PC-9 (cell line): ENCODE results near the gene PARN.
"Not testable (repeated sequence)": the region's sequence is repeated elsewhere in the genome, so short reads cannot be mapped to it uniquely, and the experiment has no call there.

ENCODE experiments used
- EZH2 ChIP-seq: fragments of 200-600 bp; sonication (generic); IDR thresholded peaks from 2 replicates; pipeline ENCODE4 v1.8.0; 2017; ENCODE audit warnings: antibody characterized with exemption, low read depth
- TF ChIP-seq, protein P1 (sequence below): fragments of 200-600 bp; sonication (generic); conservative IDR thresholded peaks from 2 replicates; pipeline ENCODE4 v1.6.1; 2017; ENCODE audit warnings: mixed run types, antibody characterized with exemption, mild to moderate bottlenecking, moderate library complexity

GRCh38 chr16:14403001-14403389 is 227.1 kb downstream of the PARN start:
- TF ChIP-seq, protein P1, sequence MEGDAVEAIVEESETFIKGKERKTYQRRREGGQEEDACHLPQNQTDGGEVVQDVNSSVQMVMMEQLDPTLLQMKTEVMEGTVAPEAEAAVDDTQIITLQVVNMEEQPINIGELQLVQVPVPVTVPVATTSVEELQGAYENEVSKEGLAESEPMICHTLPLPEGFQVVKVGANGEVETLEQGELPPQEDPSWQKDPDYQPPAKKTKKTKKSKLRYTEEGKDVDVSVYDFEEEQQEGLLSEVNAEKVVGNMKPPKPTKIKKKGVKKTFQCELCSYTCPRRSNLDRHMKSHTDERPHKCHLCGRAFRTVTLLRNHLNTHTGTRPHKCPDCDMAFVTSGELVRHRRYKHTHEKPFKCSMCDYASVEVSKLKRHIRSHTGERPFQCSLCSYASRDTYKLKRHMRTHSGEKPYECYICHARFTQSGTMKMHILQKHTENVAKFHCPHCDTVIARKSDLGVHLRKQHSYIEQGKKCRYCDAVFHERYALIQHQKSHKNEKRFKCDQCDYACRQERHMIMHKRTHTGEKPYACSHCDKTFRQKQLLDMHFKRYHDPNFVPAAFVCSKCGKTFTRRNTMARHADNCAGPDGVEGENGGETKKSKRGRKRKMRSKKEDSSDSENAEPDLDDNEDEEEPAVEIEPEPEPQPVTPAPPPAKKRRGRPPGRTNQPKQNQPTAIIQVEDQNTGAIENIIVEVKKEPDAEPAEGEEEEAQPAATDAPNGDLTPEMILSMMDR, result not testable (repeated sequence)
- TF ChIP-seq EZH2, result not testable (repeated sequence)
